ENCODE measurements around the gene INF2.

Gene INF2

DNA sequence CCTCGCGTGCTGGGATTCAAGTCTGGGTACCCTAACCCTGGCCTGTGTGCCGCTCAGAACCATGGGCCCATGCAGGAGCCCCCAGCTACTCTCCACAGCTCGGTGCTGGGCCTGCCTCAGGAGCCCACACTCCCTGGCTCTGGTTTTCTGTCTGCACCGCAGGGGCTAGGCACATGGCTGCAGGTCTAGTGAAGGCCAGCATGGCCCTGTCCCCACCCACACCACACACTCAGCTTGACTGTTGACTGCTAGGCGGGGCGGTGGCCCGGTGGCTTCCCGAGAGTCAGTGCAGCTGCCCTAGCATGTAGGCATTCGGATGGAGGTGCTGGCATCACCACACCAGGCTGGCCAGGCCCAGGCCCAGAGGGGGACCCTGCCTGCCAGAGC, 7.9 kb downstream of the INF2 start:
- no peak for DNase-seq (ENCODE audit: low read depth, low spot score)
- H3K27me3 ChIP-seq (ENCODE audit: control insufficient read depth, insufficient read depth, low read length), result no peaks in the 10 kb centered on the region
- no CpG with 5 or more reads among the region's 10 CpGs for WGBS (ENCODE audit: insufficient coverage, insufficient read length)
- no peaks in the 10 kb centered on the region for H3K9me3 ChIP-seq (ENCODE audit: control insufficient read depth, insufficient read depth, low read length)
- no peak overlapping the region for H3K27ac ChIP-seq (ENCODE audit: low read length)
- peaks cover 14% of the 10 kb centered on the region for H3K4me1 ChIP-seq (ENCODE audit: control insufficient read depth, insufficient read depth, low read length)
- no peak overlapping the region for H3K4me3 ChIP-seq (ENCODE audit: low read length)
- peaks cover 12% of the 10 kb centered on the region; the same call in 1 of the 2 replicates for H3K36me3 ChIP-seq (ENCODE audit: control insufficient read depth, insufficient read depth, low read length)

DNA sequence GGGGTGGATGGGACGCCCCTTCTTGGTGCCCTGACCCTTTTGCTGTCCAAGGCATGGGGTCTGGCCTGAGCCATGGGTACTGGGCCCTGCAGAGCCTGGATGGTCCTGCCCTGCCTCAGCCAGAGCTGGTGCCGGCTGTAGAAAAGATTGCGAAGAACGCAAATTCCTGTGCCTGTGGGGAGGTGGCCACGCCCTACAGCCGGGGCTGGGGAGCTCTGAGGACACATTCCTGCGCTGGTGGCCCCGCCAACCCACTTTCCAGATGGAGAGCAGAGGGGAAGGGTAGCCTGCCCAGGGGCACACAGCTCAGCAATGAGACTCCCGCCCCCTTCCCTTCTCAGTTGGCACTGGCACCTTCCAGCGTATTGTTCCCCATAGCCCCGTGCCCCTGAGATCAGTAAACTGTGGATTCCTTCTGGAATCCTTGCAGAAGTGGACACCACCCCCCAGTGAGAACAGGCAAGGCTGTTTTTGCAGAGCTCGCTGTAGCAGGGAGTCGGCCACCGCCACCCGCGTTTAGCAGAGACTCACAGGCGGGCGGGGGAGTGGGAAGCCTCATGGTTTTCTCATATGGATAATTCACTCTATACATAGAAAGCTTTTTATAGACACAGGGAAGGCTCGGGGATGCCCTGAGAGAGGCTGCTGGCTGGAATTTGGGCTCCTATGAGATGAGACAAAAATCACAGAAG, 8.6 kb downstream of the INF2 start:
- Histone ChIP-seq H3K27me3 (ENCODE audit: control insufficient read depth, insufficient read depth, low read length) (no peaks in the 10 kb centered on the region), H3K4me3 (ENCODE audit: low read length) (no peak overlapping the region), H3K4me1 (ENCODE audit: control insufficient read depth, insufficient read depth, low read length) (peaks cover 14% of the 10 kb centered on the region), H3K36me3 (ENCODE audit: control insufficient read depth, insufficient read depth, low read length) (peaks cover 17% of the 10 kb centered on the region), H3K27ac (ENCODE audit: low read length) (no peak overlapping the region), H3K9me3 (ENCODE audit: control insufficient read depth, insufficient read depth, low read length) (no peaks in the 10 kb centered on the region)
- no peak for DNase-seq (ENCODE audit: low read depth, low spot score)
- WGBS (ENCODE audit: insufficient coverage, insufficient read length), result no CpG with 5 or more reads among the region's 19 CpGs

DNA sequence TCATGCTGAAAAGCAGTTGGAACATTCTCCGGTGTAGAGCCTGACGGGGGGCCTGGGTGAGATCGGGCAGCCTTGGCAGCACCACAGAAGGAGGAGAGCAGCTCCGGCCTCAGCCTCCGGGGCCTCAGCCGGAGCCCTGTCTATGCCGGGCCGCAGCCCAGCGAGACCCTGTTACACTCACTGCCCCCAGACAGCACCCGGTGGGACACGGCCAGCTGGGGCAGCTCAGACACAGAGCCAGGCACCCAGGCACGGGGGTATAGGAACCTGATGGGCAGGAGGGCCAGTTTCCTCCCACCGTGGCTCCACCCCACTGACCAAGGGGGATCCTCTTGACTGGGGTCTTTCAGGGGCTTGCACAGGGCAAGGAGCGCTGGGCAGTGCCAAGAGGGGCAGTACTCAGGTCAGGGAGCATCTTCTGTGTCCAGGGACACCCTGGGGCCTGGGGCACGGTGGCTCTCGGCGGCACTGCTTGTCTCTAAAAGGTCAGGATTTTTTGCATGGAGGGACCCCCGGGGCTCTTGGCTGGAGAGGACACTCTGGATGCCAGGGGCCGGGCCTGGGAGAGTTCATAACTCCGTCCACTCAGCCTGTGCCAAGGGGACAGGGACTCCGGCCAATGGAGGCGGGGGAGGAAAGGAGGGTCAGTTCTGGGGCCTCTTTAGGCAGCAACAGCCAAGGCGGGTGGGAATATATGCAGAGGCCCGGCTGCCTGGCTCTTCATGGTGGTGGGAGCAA, 9.4 kb downstream of the INF2 start:
- no CpG with 5 or more reads among the region's 24 CpGs for WGBS (ENCODE audit: insufficient coverage, insufficient read length)
- no peaks in the 10 kb centered on the region for H3K9me3 ChIP-seq (ENCODE audit: control insufficient read depth, insufficient read depth, low read length)
- no peak for DNase-seq (ENCODE audit: low read depth, low spot score)
- H3K4me3 ChIP-seq (ENCODE audit: low read length), result no peak overlapping the region
- H3K4me1 ChIP-seq (ENCODE audit: control insufficient read depth, insufficient read depth, low read length), result peaks cover 14% of the 10 kb centered on the region
- no peak overlapping the region for H3K27ac ChIP-seq (ENCODE audit: low read length)
- no peaks in the 10 kb centered on the region for H3K27me3 ChIP-seq (ENCODE audit: control insufficient read depth, insufficient read depth, low read length)
- H3K36me3 ChIP-seq (ENCODE audit: control insufficient read depth, insufficient read depth, low read length), result peaks cover 25% of the 10 kb centered on the region

DNA sequence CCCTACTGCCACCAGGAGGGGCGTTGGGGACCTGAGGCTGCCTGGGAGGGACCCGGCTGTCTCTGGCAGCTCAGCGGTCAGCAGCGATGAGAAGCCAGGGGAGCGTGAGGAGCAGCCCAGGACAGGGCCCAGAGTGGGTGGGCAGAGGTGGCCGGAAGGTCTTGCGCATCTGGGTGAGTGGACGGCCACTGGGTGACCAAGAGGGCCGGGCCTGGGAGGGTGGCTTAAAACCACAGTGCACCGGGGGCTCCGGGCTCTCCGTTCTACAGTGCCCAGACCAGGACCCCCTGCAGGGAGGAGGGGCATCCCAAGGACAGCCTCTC, 10.0 kb downstream of the INF2 start:
- no peak overlapping the region for H3K4me3 ChIP-seq (ENCODE audit: low read length)
- peaks cover 11% of the 10 kb centered on the region for H3K4me1 ChIP-seq (ENCODE audit: control insufficient read depth, insufficient read depth, low read length)
- peaks cover 28% of the 10 kb centered on the region for H3K36me3 ChIP-seq (ENCODE audit: control insufficient read depth, insufficient read depth, low read length)
- H3K27me3 ChIP-seq (ENCODE audit: control insufficient read depth, insufficient read depth, low read length), result no peaks in the 10 kb centered on the region
- DNase-seq (ENCODE audit: low read depth, low spot score), result no peak
- H3K9me3 ChIP-seq (ENCODE audit: control insufficient read depth, insufficient read depth, low read length), result no peaks in the 10 kb centered on the region
- no peak overlapping the region for H3K27ac ChIP-seq (ENCODE audit: low read length)
- no CpG with 5 or more reads among the region's 12 CpGs for WGBS (ENCODE audit: insufficient coverage, insufficient read length)

GRCh38 chr14:104700225-104700651, 10.8 kb downstream of the INF2 start:
- H3K27me3 ChIP-seq (ENCODE audit: control insufficient read depth, insufficient read depth, low read length), result no peaks in the 10 kb centered on the region
- WGBS (ENCODE audit: insufficient coverage, insufficient read length), result no CpG with 5 or more reads among the region's 14 CpGs
- H3K27ac ChIP-seq (ENCODE audit: low read length), result no peak overlapping the region
- DNase-seq (ENCODE audit: low read depth, low spot score), result no peak
- peaks cover 29% of the 10 kb centered on the region for H3K36me3 ChIP-seq (ENCODE audit: control insufficient read depth, insufficient read depth, low read length)
- no peak overlapping the region for H3K4me3 ChIP-seq (ENCODE audit: low read length)
- peaks cover 7% of the 10 kb centered on the region for H3K4me1 ChIP-seq (ENCODE audit: control insufficient read depth, insufficient read depth, low read length)
- H3K9me3 ChIP-seq (ENCODE audit: control insufficient read depth, insufficient read depth, low read length), result no peaks in the 10 kb centered on the region

DNA sequence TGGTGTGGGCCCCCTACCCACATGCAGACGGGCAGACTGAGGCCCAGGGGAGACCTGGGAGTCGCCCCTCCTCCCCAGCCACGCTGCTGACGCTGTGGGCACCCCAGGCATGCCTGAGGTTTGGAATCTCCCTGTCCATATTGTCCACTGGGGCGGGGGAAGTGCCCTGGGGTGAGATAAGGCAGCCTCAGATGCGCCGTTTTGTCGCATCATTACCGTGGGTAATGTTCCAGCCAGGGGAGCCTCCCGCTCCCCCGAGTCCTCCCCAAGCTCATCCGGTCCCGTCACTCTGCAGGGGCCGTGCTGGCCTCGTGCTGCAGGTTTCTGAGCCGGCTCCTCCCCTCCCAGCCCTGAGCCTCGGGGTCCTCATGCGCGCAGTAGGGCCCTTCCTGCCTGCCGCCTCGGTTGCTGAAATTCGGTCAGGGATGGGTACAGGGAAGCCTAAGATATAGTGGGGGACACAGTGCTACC, 11.4 kb downstream of the INF2 start:
- no peak overlapping the region for H3K4me3 ChIP-seq (ENCODE audit: low read length)
- peaks cover 29% of the 10 kb centered on the region for H3K36me3 ChIP-seq (ENCODE audit: control insufficient read depth, insufficient read depth, low read length)
- no peaks in the 10 kb centered on the region for H3K27me3 ChIP-seq (ENCODE audit: control insufficient read depth, insufficient read depth, low read length)
- WGBS (ENCODE audit: insufficient coverage, insufficient read length), result no CpG with 5 or more reads among the region's 22 CpGs
- no peaks in the 10 kb centered on the region for H3K9me3 ChIP-seq (ENCODE audit: control insufficient read depth, insufficient read depth, low read length)
- no peak overlapping the region for H3K27ac ChIP-seq (ENCODE audit: low read length)
- no peak for DNase-seq (ENCODE audit: low read depth, low spot score)
- H3K4me1 ChIP-seq (ENCODE audit: control insufficient read depth, insufficient read depth, low read length), result peaks cover 6% of the 10 kb centered on the region

DNA sequence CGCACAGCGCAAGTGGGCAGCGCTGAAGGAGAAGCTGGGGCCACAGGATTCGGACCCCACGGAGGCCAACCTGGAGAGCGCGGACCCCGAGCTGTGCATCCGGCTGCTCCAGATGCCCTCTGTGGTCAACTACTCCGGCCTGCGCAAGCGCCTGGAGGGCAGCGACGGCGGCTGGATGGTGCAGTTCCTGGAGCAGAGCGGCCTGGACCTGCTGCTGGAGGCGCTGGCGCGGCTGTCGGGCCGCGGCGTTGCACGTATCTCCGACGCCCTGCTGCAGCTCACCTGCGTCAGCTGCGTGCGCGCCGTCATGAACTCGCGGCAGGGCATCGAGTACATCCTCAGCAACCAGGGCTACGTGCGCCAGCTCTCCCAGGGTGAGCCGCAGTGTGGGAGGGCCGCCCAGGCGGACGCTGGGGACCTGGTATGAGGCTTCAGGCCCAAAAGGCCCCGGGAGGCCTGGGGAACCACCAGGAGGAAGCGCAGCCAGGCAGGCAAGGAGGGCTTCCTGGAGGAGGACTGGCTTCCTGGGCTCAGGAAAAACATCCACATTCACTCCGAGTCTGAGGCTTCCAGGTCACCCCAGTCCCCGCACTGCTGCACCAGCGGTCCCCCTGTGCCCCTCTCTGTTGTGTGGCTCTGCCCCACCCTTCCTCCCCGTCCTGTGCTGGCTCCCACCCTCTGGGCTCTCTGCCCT, 12.1 kb downstream of the INF2 start:
- WGBS (ENCODE audit: insufficient coverage, insufficient read length), result no CpG with 5 or more reads among the region's 46 CpGs
- H3K27me3 ChIP-seq (ENCODE audit: control insufficient read depth, insufficient read depth, low read length), result no peaks in the 10 kb centered on the region
- peaks cover 24% of the 10 kb centered on the region for H3K36me3 ChIP-seq (ENCODE audit: control insufficient read depth, insufficient read depth, low read length)
- no peak overlapping the region for H3K27ac ChIP-seq (ENCODE audit: low read length)
- DNase-seq (ENCODE audit: low read depth, low spot score), result no peak
- no peak overlapping the region for H3K4me3 ChIP-seq (ENCODE audit: low read length)
- H3K9me3 ChIP-seq (ENCODE audit: control insufficient read depth, insufficient read depth, low read length), result no peaks in the 10 kb centered on the region
- H3K4me1 ChIP-seq (ENCODE audit: control insufficient read depth, insufficient read depth, low read length), result peaks cover 6% of the 10 kb centered on the region

DNA sequence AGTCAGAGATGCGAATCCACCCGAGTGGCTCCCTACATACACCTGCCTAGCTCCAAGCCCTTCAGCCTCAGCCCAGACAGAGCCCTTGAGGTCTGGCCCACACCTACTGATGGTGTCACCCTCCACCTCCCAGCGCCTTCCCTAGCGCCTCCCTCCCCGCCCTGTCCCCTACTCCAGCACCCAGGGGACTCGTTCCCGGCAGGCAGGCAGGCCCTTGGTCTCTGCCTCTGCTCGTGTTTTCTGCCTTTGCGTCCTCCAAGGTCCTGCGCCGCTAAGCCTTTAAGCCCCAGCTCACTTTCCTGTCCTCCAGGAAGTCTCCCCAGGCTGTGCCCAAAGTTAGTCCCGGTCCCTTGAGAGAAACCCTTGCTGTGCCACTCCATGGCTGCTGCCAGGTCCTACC, 12.7 kb downstream of the INF2 start:
- Histone ChIP-seq H3K4me3 (ENCODE audit: low read length) (no peak overlapping the region), H3K4me1 (ENCODE audit: control insufficient read depth, insufficient read depth, low read length) (peaks cover 8% of the 10 kb centered on the region), H3K36me3 (ENCODE audit: control insufficient read depth, insufficient read depth, low read length) (peaks cover 24% of the 10 kb centered on the region), H3K27me3 (ENCODE audit: control insufficient read depth, insufficient read depth, low read length) (no peaks in the 10 kb centered on the region), H3K9me3 (ENCODE audit: control insufficient read depth, insufficient read depth, low read length) (no peaks in the 10 kb centered on the region), H3K27ac (ENCODE audit: low read length) (no peak overlapping the region)
- WGBS (ENCODE audit: insufficient coverage, insufficient read length), result no CpG with 5 or more reads among the region's 12 CpGs
- no peak for DNase-seq (ENCODE audit: low read depth, low spot score)

DNA sequence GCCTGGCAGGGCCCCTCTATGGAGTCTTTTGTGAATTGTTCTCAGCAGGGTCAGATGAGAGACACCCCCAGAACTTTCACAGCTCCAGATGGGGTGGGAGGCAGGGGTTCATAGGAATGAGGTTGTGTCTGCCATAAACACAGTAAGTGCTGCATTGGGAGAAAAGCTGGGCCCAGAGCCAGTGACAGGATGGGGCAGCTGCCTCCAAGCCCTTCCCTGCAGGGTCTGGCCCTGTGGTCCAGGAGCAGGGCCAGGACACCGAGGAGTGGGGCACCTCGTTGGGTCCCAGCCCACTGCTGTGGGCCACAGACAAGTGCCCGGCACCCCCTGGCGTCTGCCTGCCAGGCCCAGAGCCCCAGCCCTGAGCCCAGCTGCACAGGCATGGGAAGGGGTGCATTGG, 13.3 kb downstream of the INF2 start:
- Histone ChIP-seq H3K4me1 (ENCODE audit: control insufficient read depth, insufficient read depth, low read length) (peaks cover 6% of the 10 kb centered on the region), H3K27ac (ENCODE audit: low read length) (no peak overlapping the region), H3K9me3 (ENCODE audit: control insufficient read depth, insufficient read depth, low read length) (no peaks in the 10 kb centered on the region), H3K27me3 (ENCODE audit: control insufficient read depth, insufficient read depth, low read length) (no peaks in the 10 kb centered on the region), H3K36me3 (ENCODE audit: control insufficient read depth, insufficient read depth, low read length) (peaks cover 24% of the 10 kb centered on the region), H3K4me3 (ENCODE audit: low read length) (no peak overlapping the region)
- WGBS (ENCODE audit: insufficient coverage, insufficient read length), result no CpG with 5 or more reads among the region's 4 CpGs
- no peak for DNase-seq (ENCODE audit: low read depth, low spot score)

GRCh38 chr14:104703269-104703668, 13.9 kb downstream of the INF2 start:
- peaks cover 11% of the 10 kb centered on the region for H3K4me1 ChIP-seq (ENCODE audit: control insufficient read depth, insufficient read depth, low read length)
- H3K4me3 ChIP-seq (ENCODE audit: low read length), result no peak overlapping the region
- no peaks in the 10 kb centered on the region for H3K27me3 ChIP-seq (ENCODE audit: control insufficient read depth, insufficient read depth, low read length)
- DNase-seq (ENCODE audit: low read depth, low spot score), result no peak
- peaks cover 27% of the 10 kb centered on the region for H3K36me3 ChIP-seq (ENCODE audit: control insufficient read depth, insufficient read depth, low read length)
- WGBS (ENCODE audit: insufficient coverage, insufficient read length), result no CpG with 5 or more reads among the region's 28 CpGs
- H3K27ac ChIP-seq (ENCODE audit: low read length), result no peak overlapping the region
- no peaks in the 10 kb centered on the region for H3K9me3 ChIP-seq (ENCODE audit: control insufficient read depth, insufficient read depth, low read length)
